Hepatocyte (in vitro differentiated cells): Measurements from ENCODE around the gene PTPN3.

Experiments
- EZH2 ChIP-seq: fragments of 200-600 bp; sonication (generic); IDR thresholded peaks from 2 replicates; pipeline ENCODE4 v1.6.1; 2016; ENCODE audit warnings: antibody characterized with exemption, mild to moderate bottlenecking, borderline replicate concordance
- EZH2phosphoT487 ChIP-seq: fragments of 200-600 bp; sonication (generic); IDR thresholded peaks from one replicate; pipeline ENCODE4 v1.6.1; 2018; ENCODE audit warnings: antibody characterized with exemption, mild to moderate bottlenecking, low read depth, moderate library complexity; ENCODE audit not compliant: unreplicated experiment, severe bottlenecking
- TF ChIP-seq, protein P1 (sequence below): fragments of 200-600 bp; sonication (generic); IDR thresholded peaks from 2 replicates; pipeline ENCODE4 v1.5.1; 2016; ENCODE audit warnings: antibody characterized with exemption, mild to moderate bottlenecking; ENCODE audit not compliant: poor library complexity

DNA sequence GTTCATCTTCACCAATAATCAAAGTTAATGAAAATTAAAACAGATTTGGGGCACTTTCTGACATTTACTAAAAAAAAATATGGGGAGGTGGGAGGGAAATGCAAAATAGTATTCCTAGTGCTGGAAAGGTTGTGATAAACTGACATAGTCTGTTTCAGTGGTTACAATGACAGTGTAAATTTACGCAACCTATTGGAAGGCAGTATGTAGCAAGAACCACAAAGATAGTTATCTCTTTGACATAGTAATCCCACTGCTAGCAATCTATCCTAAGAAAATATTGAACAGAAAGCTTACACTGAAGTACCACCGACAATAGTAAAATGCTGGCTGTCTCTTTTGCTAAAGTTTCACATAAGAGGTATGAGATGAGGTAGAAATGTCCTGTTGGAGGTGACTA lies 162.2 kb downstream of the PTPN3 start:
- TF ChIP-seq, protein P1, sequence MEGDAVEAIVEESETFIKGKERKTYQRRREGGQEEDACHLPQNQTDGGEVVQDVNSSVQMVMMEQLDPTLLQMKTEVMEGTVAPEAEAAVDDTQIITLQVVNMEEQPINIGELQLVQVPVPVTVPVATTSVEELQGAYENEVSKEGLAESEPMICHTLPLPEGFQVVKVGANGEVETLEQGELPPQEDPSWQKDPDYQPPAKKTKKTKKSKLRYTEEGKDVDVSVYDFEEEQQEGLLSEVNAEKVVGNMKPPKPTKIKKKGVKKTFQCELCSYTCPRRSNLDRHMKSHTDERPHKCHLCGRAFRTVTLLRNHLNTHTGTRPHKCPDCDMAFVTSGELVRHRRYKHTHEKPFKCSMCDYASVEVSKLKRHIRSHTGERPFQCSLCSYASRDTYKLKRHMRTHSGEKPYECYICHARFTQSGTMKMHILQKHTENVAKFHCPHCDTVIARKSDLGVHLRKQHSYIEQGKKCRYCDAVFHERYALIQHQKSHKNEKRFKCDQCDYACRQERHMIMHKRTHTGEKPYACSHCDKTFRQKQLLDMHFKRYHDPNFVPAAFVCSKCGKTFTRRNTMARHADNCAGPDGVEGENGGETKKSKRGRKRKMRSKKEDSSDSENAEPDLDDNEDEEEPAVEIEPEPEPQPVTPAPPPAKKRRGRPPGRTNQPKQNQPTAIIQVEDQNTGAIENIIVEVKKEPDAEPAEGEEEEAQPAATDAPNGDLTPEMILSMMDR, result no peak
- TF ChIP-seq EZH2phosphoT487, result no peak
- no peak for TF ChIP-seq EZH2
